OCI-LY7 (cell line): ENCODE measurements around the gene PPIL6.

Source experiments
- CTCF ChIP-seq: fragments of 200-600 bp; sonication (generic); conservative IDR thresholded peaks from 2 replicates; pipeline ENCODE4 v1.5.1; 2014; ENCODE audit warnings: mild to moderate bottlenecking, antibody characterized with exemption, low read length, moderate library complexity, mixed read lengths
- EZH2phosphoT487 ChIP-seq: fragments of 200-600 bp; sonication (generic); IDR thresholded peaks from 2 replicates; pipeline ENCODE4 v1.6.1; 2018; ENCODE audit warnings: low read depth, borderline replicate concordance, mild to moderate bottlenecking, mixed run types, antibody characterized with exemption, low read length, moderate library complexity, mixed read lengths

- TF ChIP-seq CTCF = no peak
- TF ChIP-seq EZH2phosphoT487 = no peak
Measured at GRCh38 chr6:109478222-109478805, 37.9 kb upstream of the PPIL6 start.
